LNCaP clone FGC (cell line): Measurements from ENCODE around the gene USP12.

Experiments used
- DNase-seq: peaks from one replicate; pipeline ENCODE4 v3.0.0-alpha.2; 2011; ENCODE audit warnings: low read depth
- H3K4me3 ChIP-seq: 2 replicates; pipeline ENCODE4 v1.5.1; 2011; ENCODE audit warnings: mild to moderate bottlenecking, low read depth, low read length, control low read depth
- TF ChIP-seq, protein P1 (sequence below): IDR thresholded peaks from 2 replicates; pipeline ENCODE4 v1.5.1; 2012; ENCODE audit warnings: mild to moderate bottlenecking; ENCODE audit not compliant: control insufficient read depth, insufficient read depth; ENCODE audit errors: extremely low read depth

Gene USP12

DNA sequence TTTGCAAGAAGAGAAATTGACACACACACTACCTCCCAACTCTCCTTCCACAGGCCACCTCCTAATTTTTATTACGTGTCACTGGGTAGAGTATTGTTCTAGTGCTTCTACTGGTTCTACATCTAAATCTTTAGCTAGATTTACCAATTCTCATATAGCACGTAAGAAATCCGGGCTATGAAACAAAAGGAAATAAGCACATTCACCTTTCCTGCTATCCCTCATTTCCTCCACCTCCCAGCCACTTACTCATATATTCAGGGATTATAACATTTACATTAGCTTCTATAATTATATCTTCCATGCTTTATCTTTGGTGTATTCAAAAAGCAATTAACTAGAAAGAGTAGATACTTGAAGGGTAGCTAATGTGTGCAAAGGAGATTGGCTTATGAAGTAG, 39.7 kb downstream of the USP12 start:
- TF ChIP-seq, protein P1, sequence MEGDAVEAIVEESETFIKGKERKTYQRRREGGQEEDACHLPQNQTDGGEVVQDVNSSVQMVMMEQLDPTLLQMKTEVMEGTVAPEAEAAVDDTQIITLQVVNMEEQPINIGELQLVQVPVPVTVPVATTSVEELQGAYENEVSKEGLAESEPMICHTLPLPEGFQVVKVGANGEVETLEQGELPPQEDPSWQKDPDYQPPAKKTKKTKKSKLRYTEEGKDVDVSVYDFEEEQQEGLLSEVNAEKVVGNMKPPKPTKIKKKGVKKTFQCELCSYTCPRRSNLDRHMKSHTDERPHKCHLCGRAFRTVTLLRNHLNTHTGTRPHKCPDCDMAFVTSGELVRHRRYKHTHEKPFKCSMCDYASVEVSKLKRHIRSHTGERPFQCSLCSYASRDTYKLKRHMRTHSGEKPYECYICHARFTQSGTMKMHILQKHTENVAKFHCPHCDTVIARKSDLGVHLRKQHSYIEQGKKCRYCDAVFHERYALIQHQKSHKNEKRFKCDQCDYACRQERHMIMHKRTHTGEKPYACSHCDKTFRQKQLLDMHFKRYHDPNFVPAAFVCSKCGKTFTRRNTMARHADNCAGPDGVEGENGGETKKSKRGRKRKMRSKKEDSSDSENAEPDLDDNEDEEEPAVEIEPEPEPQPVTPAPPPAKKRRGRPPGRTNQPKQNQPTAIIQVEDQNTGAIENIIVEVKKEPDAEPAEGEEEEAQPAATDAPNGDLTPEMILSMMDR = no peak
- H3K4me3 ChIP-seq = no peak overlapping the region
- DNase-seq = no peak

DNA sequence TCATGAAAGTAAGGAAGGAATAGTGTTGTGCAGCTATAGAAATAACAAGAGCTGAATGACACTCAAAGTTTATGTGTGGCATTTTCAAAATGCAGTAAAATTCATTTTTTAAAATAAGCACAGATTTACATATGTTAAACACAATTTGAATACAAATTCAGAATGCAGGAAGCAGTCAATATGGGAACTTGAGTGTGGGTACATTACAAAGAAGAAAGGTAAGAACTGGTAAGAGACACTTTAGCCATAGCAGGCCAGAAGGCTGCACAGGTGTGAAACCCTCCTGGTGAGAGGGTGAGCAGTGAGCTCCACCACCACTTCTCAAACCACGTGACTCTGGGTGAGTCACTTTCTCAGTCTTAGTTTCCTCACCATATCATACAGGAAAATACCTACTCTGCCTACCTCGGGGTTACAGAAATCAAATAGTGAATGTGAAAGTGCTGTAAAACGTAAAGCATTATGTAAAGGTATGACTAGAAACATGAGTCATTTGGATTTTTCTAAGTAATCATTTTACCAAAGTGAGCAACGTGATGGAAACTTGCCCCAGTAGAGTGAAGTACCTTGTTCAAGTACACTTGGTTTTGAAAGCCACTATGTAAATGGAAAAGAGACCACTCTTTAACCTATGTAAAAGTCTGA, 40.5 kb downstream of the USP12 start:
- no peak overlapping the region for H3K4me3 ChIP-seq
- TF ChIP-seq, protein P1 = no peak
- DNase-seq = no peak

DNA sequence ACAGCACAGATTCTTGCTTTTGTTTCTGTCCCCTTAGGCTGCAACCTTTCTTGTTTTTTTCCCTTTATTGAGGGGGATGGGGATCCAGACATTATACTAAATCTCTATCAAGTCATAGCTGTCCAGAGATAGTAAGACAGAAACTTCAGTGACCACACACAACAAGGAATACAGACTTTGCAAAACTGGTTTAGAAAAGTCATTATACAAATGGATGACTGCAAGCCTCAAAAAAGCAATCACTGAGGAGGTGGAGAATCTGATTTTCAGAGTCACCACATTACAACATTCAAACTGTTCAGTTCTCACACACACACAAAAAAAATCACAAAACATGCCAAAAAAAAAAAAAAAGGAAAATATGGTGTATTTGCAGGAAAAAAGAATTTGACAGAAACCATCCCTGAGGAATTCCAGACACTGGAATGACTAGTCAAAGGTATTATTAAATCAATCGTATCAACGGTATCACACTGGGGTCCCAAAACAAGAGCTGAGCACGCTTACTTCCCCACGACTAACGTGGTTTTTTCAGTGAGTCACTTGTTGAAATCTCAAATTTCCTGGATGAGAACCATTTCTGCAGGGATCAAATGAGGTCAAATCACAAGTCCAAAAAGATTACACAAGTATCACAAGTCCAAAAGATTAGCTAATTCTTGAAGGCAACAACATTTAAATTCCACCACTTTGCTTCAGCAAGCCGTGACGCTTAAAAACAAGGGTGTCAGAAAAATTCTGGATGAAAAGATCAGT, 41.2 kb downstream of the USP12 start:
- TF ChIP-seq, protein P1 = no peak
- no peak overlapping the region for H3K4me3 ChIP-seq
- no peak for DNase-seq

DNA sequence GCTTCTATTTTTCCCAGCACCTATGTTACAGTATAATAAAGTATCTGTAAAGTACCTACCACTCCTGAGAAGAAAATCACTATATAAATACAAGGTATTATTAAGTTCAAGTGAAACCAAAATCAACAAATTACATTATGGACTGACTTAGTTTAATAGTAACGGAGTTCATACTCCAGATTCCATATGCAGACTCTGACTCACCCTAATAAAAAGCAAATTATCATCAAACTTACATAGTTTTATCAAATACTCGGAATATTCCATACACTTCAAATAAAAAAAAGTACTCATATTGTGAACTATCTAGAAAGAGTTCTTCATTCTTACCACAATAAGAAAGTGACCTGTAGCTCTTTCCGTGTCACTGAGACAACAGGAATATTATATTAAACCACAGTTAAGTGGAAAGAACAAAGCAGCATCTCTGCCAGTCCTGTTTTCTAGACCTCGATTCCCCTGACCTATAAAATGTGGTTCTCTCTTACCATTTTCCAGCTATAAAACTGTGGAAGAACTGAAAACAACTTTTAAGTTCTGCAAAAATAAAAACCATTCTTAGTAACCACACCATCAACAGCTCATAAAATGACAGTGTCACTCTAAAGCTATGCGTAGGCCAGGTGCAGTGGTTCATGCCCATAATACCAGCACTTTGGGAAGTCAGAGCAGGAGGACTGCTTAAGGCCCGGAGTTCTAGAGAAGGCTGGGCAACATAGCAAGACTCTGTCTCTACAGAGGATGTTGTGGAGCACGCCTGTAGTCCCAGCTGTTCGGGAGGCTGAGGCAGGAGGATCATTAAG, 42.6 kb downstream of the USP12 start:
- no peak for DNase-seq
- no peak overlapping the region for H3K4me3 ChIP-seq
- TF ChIP-seq, protein P1 = no peak

DNA sequence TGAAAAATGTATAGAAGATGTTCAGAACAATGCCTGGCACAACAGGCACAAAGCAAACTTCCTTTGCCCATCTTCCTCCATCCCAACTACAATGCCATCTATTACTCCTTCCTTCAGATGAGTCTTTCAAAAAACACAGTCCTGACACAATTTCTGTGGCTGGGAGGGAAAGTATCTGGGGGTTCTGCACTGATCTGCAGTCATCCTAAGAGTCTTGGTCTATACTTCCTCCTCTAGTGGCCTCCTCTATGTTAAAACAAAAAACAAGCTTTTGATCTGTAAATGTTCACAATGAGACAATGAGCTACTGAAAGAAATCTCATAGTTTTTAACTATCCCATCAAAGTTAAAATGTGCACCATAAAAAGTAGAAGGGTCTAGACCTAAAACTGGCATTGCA, 44.8 kb downstream of the USP12 start:
- DNase-seq = no peak
- H3K4me3 ChIP-seq = no peak overlapping the region
- TF ChIP-seq, protein P1 = no peak

GRCh38 chr13:27125357-27126282, 46.0 kb downstream of the USP12 start:
- no peak for DNase-seq
- H3K4me3 ChIP-seq = no peak overlapping the region
- TF ChIP-seq, protein P1 = no peak
